HG03060 (cell line): Measurements from ENCODE around the gene SUDS3.

Experiments
- ATAC-seq: cut with Tn5 transposase; IDR thresholded peaks from one replicate; pipeline ENCODE4 v1.9.1; 2021; ENCODE audit warnings: low read depth, moderate number of reproducible peaks; ENCODE audit not compliant: unreplicated experiment

The SUDS3 gene

GRCh38 chr12:118355843-118356242 is 20.5 kb upstream of the SUDS3 start:
- no peak for ATAC-seq

GRCh38 chr12:118356809-118357256 is 19.5 kb upstream of the SUDS3 start:
- no peak for ATAC-seq

- ATAC-seq: peak; percentile 44
Measured at GRCh38 chr12:118357257-118358007, 18.9 kb upstream of the SUDS3 start.

GRCh38 chr12:118358008-118358359 is 18.4 kb upstream of the SUDS3 start:
- no peak for ATAC-seq

- no peak for ATAC-seq
Measured at GRCh38 chr12:118358612-118359540, 17.5 kb upstream of the SUDS3 start.

- ATAC-seq: no peak
Measured at GRCh38 chr12:118359541-118359915, 16.8 kb upstream of the SUDS3 start.

- ATAC-seq: no peak
Measured at GRCh38 chr12:118361092-118361404, 15.3 kb upstream of the SUDS3 start.

- no peak for ATAC-seq
Measured at GRCh38 chr12:118361889-118362288, 14.5 kb upstream of the SUDS3 start.

GRCh38 chr12:118368821-118369220 is 7.5 kb upstream of the SUDS3 start:
- no peak for ATAC-seq

GRCh38 chr12:118370601-118371000 is 5.8 kb upstream of the SUDS3 start:
- ATAC-seq: no peak

GRCh38 chr12:118371321-118372282 is 4.8 kb upstream of the SUDS3 start:
- no peak for ATAC-seq

- ATAC-seq: peak; percentile 66
Measured at GRCh38 chr12:118372541-118373495, 3.5 kb upstream of the SUDS3 start, which contains the start of gene TAOK3. TAOK3 (minus strand) TSS chr12:118372907; CDS start chr12:118255567, 117,340 bp downstream.

- no peak for ATAC-seq
Measured at GRCh38 chr12:118373616-118374015, 2.7 kb upstream of the SUDS3 start.

- ATAC-seq: no peak
Measured at GRCh38 chr12:118374126-118374725, 2.1 kb upstream of the SUDS3 start.

- ATAC-seq: no peak
Measured at GRCh38 chr12:118374909-118375308, 1.4 kb upstream of the SUDS3 start.

GRCh38 chr12:118375348-118375747 is 1.0 kb upstream of the SUDS3 start:
- no peak for ATAC-seq

- ATAC-seq: no peak
Measured at GRCh38 chr12:118377021-118377883, 897 bp downstream of the SUDS3 start.

- ATAC-seq: no peak
Measured at GRCh38 chr12:118377884-118378470, 1.6 kb downstream of the SUDS3 start.
